Brain microvascular endothelial cell (primary cell): Measurements from ENCODE around the gene SPACDR.

Experiments
- DNase-seq: peaks from one replicate; pipeline ENCODE4 v3.0.0-alpha.2; 2020
- H3K27ac ChIP-seq: fragments of 250-450 bp; sonication (Bioruptor Pico); 2 replicates; pipeline ENCODE4 v1.5.1; 2020; ENCODE audit warnings: mild to moderate bottlenecking, moderate library complexity
- H3K27me3 ChIP-seq: fragments of 250-450 bp; sonication (Bioruptor Pico); replicated peaks from 2 replicates; pipeline ENCODE4 v1.5.1; 2020; ENCODE audit warnings: mild to moderate bottlenecking
- H3K36me3 ChIP-seq: fragments of 250-450 bp; sonication (Bioruptor Pico); replicated peaks from 2 replicates; pipeline ENCODE4 v1.5.1; 2020; ENCODE audit warnings: mild to moderate bottlenecking
- H3K4me3 ChIP-seq: 2 replicates; pipeline ENCODE4 v1.5.1; 2011; ENCODE audit warnings: low read depth, mild to moderate bottlenecking, control low read depth, low read length, moderate library complexity
- CTCF ChIP-seq: IDR thresholded peaks from 2 replicates; pipeline ENCODE4 v1.5.1; 2011; ENCODE audit warnings: low read depth, mild to moderate bottlenecking, moderate library complexity, low read length, control low read depth, inconsistent platforms; ENCODE audit errors: missing control alignments
- in situ Hi-C: cut with HindIII; loops from 2 replicates; pipeline ENCODE4 v1.10.0; 2017; ENCODE audit warnings: low sequenced_read_pairs, low pct_ligation_motif_present

SPACDR gene

GRCh38 chr7:100476903-100477870 lies 13.1 kb upstream of the SPACDR start:
- no peak overlapping the region for H3K27ac ChIP-seq
- in situ Hi-C loops, result no loop called here
- peaks cover 11% of the 10 kb centered on the region for H3K36me3 ChIP-seq
- peak; percentile 54 for TF ChIP-seq CTCF
- H3K27me3 ChIP-seq, result no peaks in the 10 kb centered on the region
- H3K4me3 ChIP-seq, result peak overlapping the region; percentile 92
- no peak for DNase-seq

- H3K36me3 ChIP-seq, result peaks cover 14% of the 10 kb centered on the region
- in situ Hi-C loops, result no loop called here
- peak overlapping the region; percentile 92 for H3K4me3 ChIP-seq
- no peaks in the 10 kb centered on the region for H3K27me3 ChIP-seq
- no peak for DNase-seq
- TF ChIP-seq CTCF, result no peak
- no peak overlapping the region for H3K27ac ChIP-seq
These were observed 12.2 kb upstream of the SPACDR start for GRCh38 chr7:100476101-100476780.

GRCh38 chr7:100475549-100475948 lies 11.5 kb upstream of the SPACDR start:
- Histone ChIP-seq H3K36me3 (peaks cover 18% of the 10 kb centered on the region), H3K4me3 (peak overlapping the region; percentile 5), H3K27ac (no peak overlapping the region), H3K27me3 (no peaks in the 10 kb centered on the region)
- no peak for DNase-seq
- in situ Hi-C loops, result no loop called here
- TF ChIP-seq CTCF, result no peak

GRCh38 chr7:100472854-100473499 lies 8.9 kb upstream of the SPACDR start:
- Histone ChIP-seq H3K4me3 (no peak overlapping the region), H3K36me3 (peaks cover 35% of the 10 kb centered on the region), H3K27me3 (no peaks in the 10 kb centered on the region), H3K27ac (peak overlapping the region; percentile 10)
- no peak for TF ChIP-seq CTCF
- in situ Hi-C loops, result no loop called here
- peak; percentile 52 for DNase-seq

GRCh38 chr7:100472121-100472851 lies 8.2 kb upstream of the SPACDR start:
- in situ Hi-C loops, result no loop called here
- Histone ChIP-seq H3K36me3 (peaks cover 35% of the 10 kb centered on the region), H3K27ac (no peak overlapping the region), H3K27me3 (no peaks in the 10 kb centered on the region), H3K4me3 (no peak overlapping the region)
- DNase-seq, result no peak
- no peak for TF ChIP-seq CTCF
